DND-41 (cell line): Measurements from ENCODE around the gene SMIM43.

Source experiments
- ATAC-seq: fragments of 200-7000 bp; cut with Tn5 transposase; 3 replicates; pipeline ENCODE4 v1.9.1; 2021; ENCODE audit warnings: low read depth; ENCODE audit not compliant: insufficient read depth
- DNase-seq: peaks from one replicate; pipeline ENCODE4 v3.0.0-alpha.2; 2020
- H2AFZ ChIP-seq: 2 replicates; pipeline ENCODE4 v1.6.0; 2012; ENCODE audit warnings: low read depth, low read length
- H3K27ac ChIP-seq: 2 replicates; pipeline ENCODE4 v1.5.1; 2012; ENCODE audit warnings: low read length, inconsistent platforms
- H3K27me3 ChIP-seq: fragments of 200-600 bp; sonication (generic); 2 replicates; pipeline ENCODE4 v1.6.0; 2012; ENCODE audit warnings: low read length, mild to moderate bottlenecking, inconsistent platforms; ENCODE audit not compliant: insufficient read depth, poor library complexity
- H3K36me3 ChIP-seq: 2 replicates; pipeline ENCODE4 v1.5.1; 2012; ENCODE audit warnings: low read length, inconsistent platforms; ENCODE audit not compliant: insufficient read depth
- H3K4me1 ChIP-seq: 2 replicates; pipeline ENCODE4 v1.5.1; 2012; ENCODE audit warnings: mild to moderate bottlenecking, low read length; ENCODE audit not compliant: insufficient read depth
- H3K4me2 ChIP-seq: 2 replicates; pipeline ENCODE4 v1.6.0; 2012; ENCODE audit warnings: mild to moderate bottlenecking, moderate library complexity, low read length, inconsistent platforms; ENCODE audit not compliant: insufficient read depth
- H3K4me3 ChIP-seq, 2 experiments: fragments of 200-600 bp in 1 of 2; shearing (Covaris generic) in 1 of 2; 2 replicates each; pipeline ENCODE4 v1.5.1; 2012 to 2016; ENCODE audit warnings: inconsistent platforms in 2 of 2, low read length in 2 of 2, mild to moderate bottlenecking in 2 of 2, low read depth in 1 of 2, moderate library complexity in 1 of 2
- H3K79me2 ChIP-seq: 2 replicates; pipeline ENCODE4 v1.6.0; 2012; ENCODE audit warnings: low read length, inconsistent platforms; ENCODE audit not compliant: insufficient read depth
- H3K9ac ChIP-seq: 2 replicates; pipeline ENCODE4 v1.6.0; 2012; ENCODE audit warnings: low read depth, mild to moderate bottlenecking, inconsistent platforms, low read length, moderate library complexity
- H3K9me3 ChIP-seq: 2 replicates; pipeline ENCODE4 v1.5.1; 2012; ENCODE audit warnings: low read length, moderate library complexity, mild to moderate bottlenecking, inconsistent platforms; ENCODE audit not compliant: insufficient read depth, severe bottlenecking
- H4K20me1 ChIP-seq: 2 replicates; pipeline ENCODE4 v1.6.0; 2012; ENCODE audit warnings: low read length; ENCODE audit not compliant: insufficient read depth
- CTCF ChIP-seq: IDR thresholded peaks from 2 replicates; pipeline ENCODE4 v1.5.1; 2012; ENCODE audit warnings: borderline replicate concordance, low read length, moderate library complexity, mild to moderate bottlenecking; ENCODE audit not compliant: poor library complexity, severe bottlenecking; ENCODE audit errors: extremely low read depth
- EZH2 ChIP-seq: IDR thresholded peaks from 3 replicates; pipeline ENCODE4 v1.6.1; 2012; ENCODE audit warnings: borderline replicate concordance, low read depth, mild to moderate bottlenecking, moderate library complexity, low read length, inconsistent platforms; ENCODE audit not compliant: severe bottlenecking

The SMIM43 gene

DNA sequence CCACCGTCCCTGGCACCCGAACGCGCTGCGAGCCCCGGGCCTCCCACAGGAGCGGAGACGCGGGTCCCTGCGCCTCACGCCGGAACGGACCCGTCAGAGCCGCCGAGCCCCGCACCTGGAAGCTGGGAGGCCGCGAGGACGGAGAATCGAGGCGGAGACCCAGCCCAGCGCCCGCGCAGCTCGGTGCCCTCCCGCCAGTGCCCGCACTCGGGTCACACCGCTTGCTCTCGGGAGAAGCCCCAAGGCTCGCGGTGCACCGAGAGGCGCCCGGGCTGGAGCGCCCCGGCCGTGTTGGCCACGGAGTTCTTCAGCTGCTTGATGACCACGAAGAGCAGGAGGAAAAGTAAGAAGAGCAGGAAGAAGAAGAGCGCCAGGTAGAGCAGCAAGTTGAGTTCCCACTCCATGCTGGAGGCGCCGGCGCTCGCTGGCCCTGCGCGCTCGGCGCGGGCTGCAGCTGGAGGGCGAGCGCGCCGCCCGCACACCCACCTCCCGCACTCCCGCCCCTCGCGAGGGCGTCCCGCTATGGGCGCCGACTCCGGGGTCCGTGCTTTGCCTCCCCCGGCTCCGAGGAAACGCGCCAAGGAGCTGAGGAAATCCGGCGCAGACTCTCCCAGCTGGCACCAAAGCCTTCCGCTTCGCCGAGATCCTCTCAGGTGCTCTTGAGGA lies at the start of gene SMIM43:
SMIM43 (minus strand) TSS at position 463 of the 666 bp plus-strand sequence; CDS start at position 404, 59 bp downstream.
- Histone ChIP-seq H3K9ac (no peak within 1 kb of the TSS), H3K9me3 (no peaks in the 10 kb centered on the region), H3K27ac (no peak within 1 kb of the TSS), H3K4me2 (no peak within 1 kb of the TSS), H3K27me3 (no peaks in the 10 kb centered on the region), H2AFZ (peak within 1 kb of the TSS; percentile 3; the same call in 1 of the 2 replicates), H3K79me2 (no peaks in the 10 kb centered on the region), H3K4me3 (no peak within 1 kb of the TSS), H4K20me1 (no peaks in the 10 kb centered on the region), H3K4me1 (no peaks in the 10 kb centered on the region), H3K36me3 (no peaks in the 10 kb centered on the region)
- DNase-seq (no peak), ATAC-seq (no peak)
- TF ChIP-seq EZH2 (no peak), CTCF (no peak)

DNA sequence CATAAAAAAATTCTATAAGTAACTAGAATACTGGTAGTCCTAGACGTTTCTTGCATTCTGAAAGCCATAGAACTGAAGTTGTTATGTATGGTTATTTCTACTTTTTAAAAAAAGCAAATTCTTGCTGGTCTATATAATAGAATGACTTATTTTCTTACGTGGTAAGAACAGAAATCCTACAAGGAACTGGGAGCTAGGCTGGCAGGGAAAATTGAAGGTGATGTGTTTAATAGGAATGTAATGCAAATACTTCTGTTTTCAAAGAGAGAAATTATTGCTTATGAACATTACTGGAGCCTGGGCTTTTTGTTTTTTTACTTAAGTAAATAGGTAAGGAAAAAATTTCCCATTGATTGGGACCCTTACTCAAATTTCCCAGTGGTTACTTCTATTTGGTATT lies 49.8 kb upstream of the SMIM43 start:
- DNase-seq (no peak), ATAC-seq (no peak)
- H3K36me3 ChIP-seq: peaks cover 97% of the 10 kb centered on the region
- no peak overlapping the region for H2AFZ ChIP-seq
- no peak overlapping the region for H3K4me3 ChIP-seq
- peaks cover 61% of the 10 kb centered on the region for H3K79me2 ChIP-seq
- H3K27me3 ChIP-seq: no peaks in the 10 kb centered on the region
- no peak overlapping the region for H3K27ac ChIP-seq
- H3K9me3 ChIP-seq: no peaks in the 10 kb centered on the region
- peak overlapping the region; percentile 3; the same call in 1 of the 2 replicates for H3K4me2 ChIP-seq
- no peak overlapping the region; the same call in 1 of the 2 replicates for H3K9ac ChIP-seq
- peaks cover 39% of the 10 kb centered on the region for H3K4me1 ChIP-seq
- H4K20me1 ChIP-seq: peaks cover 22% of the 10 kb centered on the region; the same call in 1 of the 2 replicates
- TF ChIP-seq EZH2: no peak
- no peak for TF ChIP-seq CTCF

GRCh38 chr4:121811122-121811521 lies 46.2 kb upstream of the SMIM43 start:
- DNase-seq (no peak), ATAC-seq (peak; percentile 33; the same call in 2 of the 3 replicates)
- Histone ChIP-seq H2AFZ (no peak overlapping the region), H3K4me1 (peaks cover 11% of the 10 kb centered on the region), H3K9ac (0 out of 2 replicates have a peak overlapping the region, but pooled peaks have one; percentile 6), H3K9me3 (no peaks in the 10 kb centered on the region), H3K27ac (no peak overlapping the region; the same call in 1 of the 2 replicates), H4K20me1 (peaks cover 13% of the 10 kb centered on the region; the same call in 1 of the 2 replicates), H3K79me2 (peaks cover 41% of the 10 kb centered on the region; the same call in 1 of the 2 replicates), H3K4me2 (no peak overlapping the region), H3K36me3 (peaks cover 96% of the 10 kb centered on the region), H3K4me3 (no peak overlapping the region), H3K27me3 (no peaks in the 10 kb centered on the region)
- TF ChIP-seq CTCF (no peak), EZH2 (no peak)
